H1 (cell line): Measurements from ENCODE around the gene NR2F6. TPM values are rescaled to one million over a fixed set of nuclear protein-coding genes. Genes with fewer than 3 reads are reported as not detected.

Source experiments
- CTCF ChIA-PET: fragments of 300-600 bp; sonication (Branson Sonifier 250); formaldehyde crosslinking; loops from one replicate; lab custom pipeline; 2021; ENCODE audit not compliant: partially characterized antibody; lab: Charles Lee
- POLR2A ChIA-PET: fragments of 300-600 bp; sonication (Branson Sonifier 250); formaldehyde crosslinking; loops from one replicate; lab custom pipeline; 2021; ENCODE audit warnings: inconsistent platforms; ENCODE audit not compliant: partially characterized antibody; lab: Charles Lee
- DNase-seq, 2 experiments: peaks; one replicate each; pipeline versions ENCODE4 v3.0.0 to v3.0.0-alpha.2; 2010 to 2022; ENCODE audit warnings: low spot score in 2 of 2, low read depth in 1 of 2, mixed read lengths in 1 of 2
- FAIRE-seq: peaks from 2 replicates; lab custom pipeline; 2011; peaks lifted over from hg19 to GRCh38; lab: Jason Lieb, UNC
- H2AFZ ChIP-seq: 2 replicates; pipeline ENCODE4 v1.8.1; 2012; ENCODE audit warnings: low read length, inconsistent platforms
- H2AK5ac ChIP-seq: 2 replicates; pipeline ENCODE4 v1.6.1; 2013; ENCODE audit warnings: low read depth, low read length
- H2BK120ac ChIP-seq: replicated peaks from 2 replicates; pipeline ENCODE3; 2013; ENCODE audit warnings: low read depth, low read length, inconsistent platforms
- H2BK12ac ChIP-seq: 2 replicates; pipeline ENCODE4 v1.6.1; 2013; ENCODE audit warnings: low read depth, low read length
- H2BK15ac ChIP-seq: 2 replicates; pipeline ENCODE4 v1.6.1; 2013; ENCODE audit warnings: low read length
- H2BK20ac ChIP-seq: 2 replicates; pipeline ENCODE4 v1.6.1; 2013; ENCODE audit warnings: low read length
- H2BK5ac ChIP-seq: 2 replicates; pipeline ENCODE4 v1.6.1; 2013; ENCODE audit warnings: low read depth, low read length
- H3K14ac ChIP-seq: 2 replicates; pipeline ENCODE4 v1.6.1; 2013; ENCODE audit warnings: inconsistent platforms; ENCODE audit not compliant: insufficient read length
- H3K18ac ChIP-seq: 2 replicates; pipeline ENCODE4 v1.6.1; 2013; ENCODE audit warnings: low read length; ENCODE audit errors: extremely low read depth
- H3K23ac ChIP-seq: 2 replicates; pipeline ENCODE4 v1.6.1; 2013; ENCODE audit warnings: inconsistent platforms; ENCODE audit not compliant: insufficient read length
- H3K23me2 ChIP-seq: 2 replicates; pipeline ENCODE4 v1.6.1; 2013; ENCODE audit warnings: low read depth, low read length
- H3K27ac ChIP-seq: 2 replicates; pipeline ENCODE4 v1.6.1; 2011; ENCODE audit warnings: low read depth, low read length, inconsistent platforms
- H3K27me3 ChIP-seq, 4 experiments: replicated peaks in 1 of 4; 1 replicate in 1 of 4; 2 replicates in 3 of 4; pipeline versions ENCODE4 v1.6.1 to v1.8.1; 2011 to 2013; ENCODE audit warnings: low read length in 3 of 4, mild to moderate bottlenecking in 3 of 4, inconsistent platforms in 2 of 4, mixed read lengths in 2 of 4, moderate library complexity in 1 of 4; ENCODE audit not compliant: control insufficient read depth in 3 of 4, insufficient read depth in 3 of 4; ENCODE audit errors: extremely low read depth in 1 of 4
- H3K36me3 ChIP-seq, 4 experiments: 2 replicates each; pipeline versions ENCODE4 v1.6.1 to v1.8.1; 2011 to 2013; ENCODE audit warnings: mild to moderate bottlenecking in 4 of 4, low read length in 3 of 4, moderate library complexity in 2 of 4, control low read depth in 1 of 4, inconsistent platforms in 1 of 4; ENCODE audit not compliant: insufficient read depth in 4 of 4, control insufficient read depth in 2 of 4
- H3K4ac ChIP-seq: replicated peaks from 2 replicates; pipeline ENCODE3; 2013; ENCODE audit warnings: low read length, low read depth, mixed read lengths, inconsistent platforms; ENCODE audit not compliant: insufficient read length
- H3K4me1 ChIP-seq, 4 experiments: replicated peaks in 1 of 4; 1 replicate in 1 of 4; 2 replicates in 3 of 4; pipeline versions ENCODE4 v1.6.1 to v1.8.1; 2011 to 2013; ENCODE audit warnings: low read length in 3 of 4, inconsistent platforms in 2 of 4, mixed read lengths in 1 of 4; ENCODE audit not compliant: insufficient read depth in 4 of 4, control insufficient read depth in 3 of 4
- H3K4me2 ChIP-seq, 2 experiments: 2 replicates each; pipeline versions ENCODE4 v1.6.1 to v1.8.1; 2011 to 2013; ENCODE audit warnings: low read depth in 2 of 2, low read length in 2 of 2, control low read depth in 1 of 2, inconsistent platforms in 1 of 2, mild to moderate bottlenecking in 1 of 2; ENCODE audit not compliant: insufficient read depth in 1 of 2
- H3K4me3 ChIP-seq, 4 experiments: fragments of 200-600, 300-600 bp in 1 of 4; sonication (generic), shearing (Covaris generic), sonication (Bioruptor Twin) in 1 of 4; 2 replicates each; pipeline versions ENCODE4 v1.5.1 to v1.8.1; 2011 to 2016; ENCODE audit warnings: low read length in 4 of 4, low read depth in 3 of 4, control low read depth in 2 of 4, inconsistent platforms in 2 of 4, mild to moderate bottlenecking in 2 of 4, mixed read lengths in 1 of 4, moderate library complexity in 1 of 4; ENCODE audit not compliant: insufficient read depth in 2 of 4; ENCODE audit errors: extremely low read depth in 1 of 4
- H3K56ac ChIP-seq: replicated peaks from 2 replicates; pipeline ENCODE3; 2013; ENCODE audit warnings: low read depth, mild to moderate bottlenecking, mixed read lengths, low read length, inconsistent platforms; ENCODE audit not compliant: insufficient read length
- H3K79me1 ChIP-seq: 2 replicates; pipeline ENCODE4 v1.6.1; 2013; ENCODE audit warnings: low read depth, low read length, control low read depth
- H3K79me2 ChIP-seq, 2 experiments: 2 replicates each; pipeline versions ENCODE4 v1.6.1 to v1.8.1; 2012 to 2013; ENCODE audit warnings: low read length in 2 of 2, mild to moderate bottlenecking in 2 of 2, inconsistent platforms in 1 of 2; ENCODE audit not compliant: insufficient read depth in 2 of 2, control insufficient read depth in 1 of 2
- H3K9ac ChIP-seq, 4 experiments: replicated peaks in 1 of 4; 1 replicate in 1 of 4; 2 replicates in 3 of 4; pipeline versions ENCODE4 v1.6.1 to v1.8.1; 2011 to 2013; ENCODE audit warnings: low read depth in 3 of 4, low read length in 3 of 4, control low read depth in 2 of 4, mild to moderate bottlenecking in 2 of 4, moderate library complexity in 2 of 4, inconsistent platforms in 1 of 4; ENCODE audit errors: extremely low read depth in 1 of 4
- H3K9me3 ChIP-seq, 2 experiments: 2 replicates each; pipeline versions ENCODE4 v1.6.1 to v1.8.1; 2012 to 2013; ENCODE audit warnings: mild to moderate bottlenecking in 2 of 2, moderate library complexity in 2 of 2, control low read depth in 1 of 2, inconsistent platforms in 1 of 2, low read depth in 1 of 2, low read length in 1 of 2, mixed read lengths in 1 of 2; ENCODE audit not compliant: insufficient read depth in 2 of 2
- H4K20me1 ChIP-seq, 2 experiments: replicated peaks in 1 of 2; 2 replicates each; pipeline versions ENCODE3 to v1.8.1; 2011 to 2013; ENCODE audit warnings: inconsistent platforms in 2 of 2, low read length in 2 of 2, mild to moderate bottlenecking in 1 of 2; ENCODE audit not compliant: insufficient read depth in 2 of 2, control insufficient read depth in 1 of 2
- H4K5ac ChIP-seq: 2 replicates; pipeline ENCODE4 v1.6.1; 2013; ENCODE audit warnings: low read length, low read depth, mixed read lengths, inconsistent platforms; ENCODE audit not compliant: insufficient read length
- H4K8ac ChIP-seq: 2 replicates; pipeline ENCODE4 v1.8.0; 2013; ENCODE audit warnings: mild to moderate bottlenecking, moderate library complexity, low read length, inconsistent platforms; ENCODE audit not compliant: insufficient read depth; ENCODE audit errors: extremely low read depth
- H4K91ac ChIP-seq: replicated peaks from 2 replicates; pipeline ENCODE3; 2013; ENCODE audit warnings: low read length, mixed read lengths, inconsistent platforms; ENCODE audit not compliant: insufficient read length
- EZH2 ChIP-seq: fragments of 200-600 bp; sonication (generic); IDR thresholded peaks from 2 replicates; pipeline ENCODE4 v1.7.1; 2012; ENCODE audit warnings: low read depth, mild to moderate bottlenecking, moderate library complexity, low read length, inconsistent platforms; ENCODE audit not compliant: severe bottlenecking
- HDAC6 ChIP-seq: IDR thresholded peaks from one replicate; pipeline ENCODE4 v1.7.1; 2012; ENCODE audit warnings: low read depth, mild to moderate bottlenecking, inconsistent platforms, low read length, moderate library complexity
- POU5F1 ChIP-seq: IDR thresholded peaks from 2 replicates; pipeline ENCODE4 v1.6.1; 2011; ENCODE audit warnings: low read depth, mild to moderate bottlenecking, low read length, moderate library complexity
- TCF12 ChIP-seq: IDR thresholded peaks from 2 replicates; pipeline ENCODE4 v1.6.1; 2011; ENCODE audit warnings: low read depth, mild to moderate bottlenecking, low read length
- WGBS, 2 experiments: shearing (Covaris generic) in 1 of 2; methylation state at CpG; one replicate each; pipeline versions ENCODE4 v1.1.6 to v1.1.7; 2013 to 2015; ENCODE audit warnings: low lambda C conversion rate in 2 of 2, mixed read lengths in 2 of 2, inconsistent platforms in 1 of 2, low coverage in 1 of 2, missing lambda C conversion rate in 1 of 2; ENCODE audit not compliant: insufficient replicate concordance in 2 of 2, insufficient coverage in 1 of 2, insufficient read length in 1 of 2; ENCODE audit errors: extremely low coverage in 1 of 2, missing lambda C conversion rate in 1 of 2; 5-methylcytosine and 5-hydroxymethylcytosine counted together
- polyA plus RNA-seq, 7 experiments: library from polyadenylated mRNA; depleted of rRNA in 3 of 7; stranded (reverse) in 5 of 7; unstranded in 2 of 7; fragments of >200 nt in 5 of 7; fragments of 200-250 nt in 2 of 7; gene quantifications; 1 replicate in 5 of 7; 2 replicates in 1 of 7; 4 replicates in 1 of 7; pipeline versions ENCODE4 v1.2.1 to v1.2.3, GENCODE V29; 2011 to 2013; ENCODE audit warnings: missing spikeins in 2 of 7, mixed read lengths in 2 of 7
- total RNA-seq: library from RNA; stranded (reverse); fragmentation: NEBNext Ultra II Directional; extraction: Animal tissue kit (Norgen Biotek cat#: 25700); gene quantifications from 2 replicates; pipeline ENCODE4 v1.2.1, GENCODE V29; 2021
- TF ChIP-seq, protein P1 (sequence below): IDR thresholded peaks from 2 replicates; pipeline ENCODE4 v1.6.1; 2012; ENCODE audit warnings: inconsistent platforms

NR2F6 gene
- total and polyA plus RNA-seq, 2 of the 8 experiments (the other 6 are each of a cell fraction or from before 2014, with no cell fraction given), result 99.7 to 114 TPM

DNA sequence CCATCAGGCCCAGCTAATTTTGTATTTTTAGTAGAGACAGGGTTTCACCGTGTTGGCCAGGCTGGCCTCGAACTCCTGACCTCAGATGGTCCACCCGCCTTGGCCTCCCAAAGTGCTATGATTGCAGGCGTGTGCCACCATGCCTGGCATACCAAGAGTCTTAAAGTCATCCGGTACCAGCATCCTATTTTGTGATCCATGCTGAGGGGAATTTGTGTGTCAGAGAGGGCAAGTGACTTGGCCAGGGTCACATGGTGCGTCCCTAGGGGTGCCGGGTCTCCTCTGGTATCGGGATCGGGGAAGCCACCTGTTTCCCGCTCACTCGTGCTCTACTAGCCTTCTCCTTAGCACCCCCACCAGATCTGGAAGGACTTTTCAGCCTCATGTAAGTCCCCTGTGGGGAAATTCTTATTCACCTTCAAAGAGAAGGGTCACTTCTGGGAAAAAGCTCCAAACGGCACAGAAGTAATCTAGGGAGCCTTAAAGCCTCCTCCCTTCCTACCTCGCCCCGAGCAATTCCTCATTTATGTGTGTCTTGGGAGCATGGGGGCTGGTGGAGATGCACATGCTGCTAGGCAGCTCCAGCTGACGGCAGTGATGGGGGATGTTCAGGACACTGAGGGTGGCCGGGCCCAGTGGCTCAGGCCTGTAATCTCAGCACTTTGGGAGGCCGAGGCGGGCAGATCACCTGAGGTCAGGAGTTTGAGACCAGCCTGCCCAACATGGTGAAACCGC, 29.9 kb upstream of the NR2F6 start:
- Histone ChIP-seq H3K9ac (no peak overlapping the region), H2BK15ac (no peak overlapping the region), H3K18ac (no peak overlapping the region), H4K91ac (no peak overlapping the region), H3K4me2 (no peak overlapping the region), H3K56ac (no peak overlapping the region), H3K27me3 (no peaks in the 10 kb centered on the region), H3K36me3 (peaks cover 8 to 39% (median 26%) of the 10 kb centered on the region in 4 experiments; a peak in 6 of 8 replicates), H2AK5ac (no peak overlapping the region), H4K8ac (no peak overlapping the region), H3K79me1 (no peaks in the 10 kb centered on the region), H2BK5ac (no peak overlapping the region), H2BK20ac (no peak overlapping the region), H4K20me1 (peaks cover 0 to 2% of the 10 kb centered on the region in 2 experiments), H3K23me2 (no peaks in the 10 kb centered on the region), H3K4me3 (no peak overlapping the region), H3K27ac (no peak overlapping the region), H3K9me3 (no peaks in the 10 kb centered on the region), H3K79me2 (no peaks in the 10 kb centered on the region), H2BK120ac (no peak overlapping the region), H2AFZ (no peak overlapping the region), H3K4ac (no peak overlapping the region), H3K14ac (no peak overlapping the region), H3K4me1 (no peaks in the 10 kb centered on the region), H2BK12ac (no peak overlapping the region), H4K5ac (no peak overlapping the region), H3K23ac (no peak overlapping the region)
- ChIA-PET POLR2A (interaction anchor here (9.0 kb wide), 1 partner anchor 12 kb away, joined by 113 read pairs; the partner anchor contains the start of genes BABAM1 and USHBP1), CTCF (interaction anchor here (1.3 kb wide), 1 partner anchor 11 kb away, joined by 3 read pairs; the partner anchor contains the start of gene USHBP1)
- FAIRE-seq, result no peak
- WGBS, 2 experiments, result 89% methylated on average over 19 of the region's 19 CpGs; no CpG with 5 or more reads in 1 of the 2 experiments
- TF ChIP-seq TCF12 (no peak), POU5F1 (no peak), HDAC6 (no peak), EZH2 (no peak)
- TF ChIP-seq, protein P1, sequence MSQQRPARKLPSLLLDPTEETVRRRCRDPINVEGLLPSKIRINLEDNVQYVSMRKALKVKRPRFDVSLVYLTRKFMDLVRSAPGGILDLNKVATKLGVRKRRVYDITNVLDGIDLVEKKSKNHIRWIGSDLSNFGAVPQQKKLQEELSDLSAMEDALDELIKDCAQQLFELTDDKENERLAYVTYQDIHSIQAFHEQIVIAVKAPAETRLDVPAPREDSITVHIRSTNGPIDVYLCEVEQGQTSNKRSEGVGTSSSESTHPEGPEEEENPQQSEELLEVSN, result no peak
- DNase-seq, result no peak
